ENCODE results near the gene SLC8A2. TPM values are rescaled to one million over a fixed set of nuclear protein-coding genes. Genes with fewer than 3 reads are reported as not detected.

The SLC8A2 gene
- total and polyA plus RNA-seq, 2 of the 8 experiments (the other 6 are each of a cell fraction or from before 2014, with no cell fraction given) = 7.3 to 12.4 TPM

DNA sequence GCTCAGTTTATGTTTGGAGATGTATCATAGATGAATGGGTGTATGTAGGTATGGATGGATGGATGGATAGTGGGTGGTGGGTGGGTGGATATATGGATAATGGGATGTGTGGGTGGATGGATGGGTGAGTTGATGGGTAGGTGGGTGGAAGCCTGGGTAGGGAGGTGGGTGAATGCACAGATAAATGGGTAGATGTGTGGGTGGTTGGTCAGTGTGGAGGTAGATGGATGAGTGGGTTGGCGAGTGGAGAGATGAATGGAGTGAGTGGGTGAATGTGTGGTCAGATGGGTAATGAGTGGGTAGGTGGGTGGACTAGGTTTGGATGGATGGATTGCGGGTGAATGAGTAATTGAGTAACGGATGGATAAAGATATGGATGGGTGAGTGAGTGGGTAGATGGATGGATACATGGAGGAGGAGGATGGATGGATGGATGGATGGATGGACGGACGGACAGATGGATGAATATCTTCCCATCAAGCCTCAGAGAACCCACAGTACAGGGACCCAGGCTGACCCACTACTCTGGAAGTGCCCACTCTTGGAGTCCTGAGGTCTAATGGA, 65.8 kb downstream of the SLC8A2 start:
- ChIA-PET POLR2A (ENCODE audit: partially characterized antibody) (interaction anchor here (0.7 to 1.5 kb wide), 3 partner anchors 11 to 21 kb away, joined by 3 to 5 read pairs (median 3); no protein-coding TSS in a partner anchor), CTCF (ENCODE audit: partially characterized antibody) (interaction anchor here (1.0 kb wide), 1 partner anchor 362 kb away, joined by 3 read pairs; no protein-coding TSS in a partner anchor)
- Histone ChIP-seq H2BK15ac (ENCODE audit: low read length) (peak overlapping the region; percentile 46; the same call in 1 of the 2 replicates), H2BK120ac (replicated peaks; ENCODE audit: low read depth, low read length) (no peak overlapping the region), H2AFZ (ENCODE audit: low read length) (no peak overlapping the region), H3K14ac (ENCODE audit: insufficient read length) (no peak overlapping the region), H3K4me3 (ENCODE audit: extremely low read depth in 1 of 4, insufficient read depth in 2 of 4, low read depth in 3 of 4, low read length in 4 of 4) (no peak overlapping the region), H3K9me3 (ENCODE audit: insufficient read depth in 2 of 2, low read depth in 1 of 2, low read length in 1 of 2) (no peaks in the 10 kb centered on the region), H3K4ac (replicated peaks; ENCODE audit: insufficient read length, low read depth, low read length) (no peak overlapping the region), H2BK12ac (ENCODE audit: low read depth, low read length) (0 out of 2 replicates have a peak overlapping the region, but pooled peaks have one; percentile 18), H2AK5ac (ENCODE audit: low read depth, low read length) (no peak overlapping the region), H3K23me2 (ENCODE audit: low read depth, low read length) (peaks cover 9% of the 10 kb centered on the region), H3K56ac (replicated peaks; ENCODE audit: insufficient read length, low read depth, low read length) (no peak overlapping the region), H2BK5ac (ENCODE audit: low read depth, low read length) (no peak overlapping the region), H2BK20ac (ENCODE audit: low read length) (no peak overlapping the region), H3K4me2 (ENCODE audit: insufficient read depth in 1 of 2, low read depth in 2 of 2, low read length in 2 of 2) (peak overlapping the region in 1 of 2 experiments; percentile 72; a peak in 1 of 4 replicates), H3K27me3 (replicated peaks in 1 of 4; ENCODE audit: control insufficient read depth in 3 of 4, extremely low read depth in 1 of 4, insufficient read depth in 3 of 4, low read length in 3 of 4) (no peaks in the 10 kb centered on the region), H4K20me1 (replicated peaks in 1 of 2; ENCODE audit: control insufficient read depth in 1 of 2, insufficient read depth in 2 of 2, low read length in 2 of 2) (peaks cover 0 to 4% of the 10 kb centered on the region in 2 experiments), H3K18ac (ENCODE audit: extremely low read depth, low read length) (no peak overlapping the region), H3K79me1 (ENCODE audit: low read depth, low read length) (no peaks in the 10 kb centered on the region; the same call in 1 of the 2 replicates), H4K5ac (ENCODE audit: insufficient read length, low read depth, low read length) (no peak overlapping the region), H3K9ac (replicated peaks in 1 of 4; ENCODE audit: extremely low read depth in 1 of 4, low read depth in 3 of 4, low read length in 3 of 4) (no peak overlapping the region), H4K8ac (ENCODE audit: extremely low read depth, insufficient read depth, low read length) (no peak overlapping the region), H3K4me1 (replicated peaks in 1 of 4; ENCODE audit: control insufficient read depth in 3 of 4, insufficient read depth in 4 of 4, low read length in 3 of 4) (peaks cover 0 to 5% (median 4%) of the 10 kb centered on the region in 4 experiments; a peak in 4 of 7 replicates), H4K91ac (replicated peaks; ENCODE audit: insufficient read length, low read length) (no peak overlapping the region), H3K79me2 (ENCODE audit: control insufficient read depth in 1 of 2, insufficient read depth in 2 of 2, low read length in 2 of 2) (no peaks in the 10 kb centered on the region), H3K36me3 (ENCODE audit: control insufficient read depth in 2 of 4, insufficient read depth in 4 of 4, low read length in 3 of 4) (no peaks in the 10 kb centered on the region), H3K27ac (ENCODE audit: low read depth, low read length) (no peak overlapping the region), H3K23ac (ENCODE audit: insufficient read length) (no peak overlapping the region)
- 85 to 100% methylated on average over 3 to 5 of the region's 5 CpGs for WGBS, 2 experiments (ENCODE audit: extremely low coverage in 1 of 2, insufficient coverage in 1 of 2, insufficient read length in 1 of 2, insufficient replicate concordance in 2 of 2, low coverage in 1 of 2, low lambda C conversion rate in 2 of 2, missing lambda C conversion rate in 1 of 2)
- DNase-seq (ENCODE audit: low read depth in 1 of 2, low spot score in 2 of 2) = no peak
- no peak for FAIRE-seq
- TF ChIP-seq CHD2 (IDR thresholded peaks at IDR 0.05; ENCODE audit: low read length) (no peak), SP1 (IDR thresholded peaks at IDR 0.05; ENCODE audit: low read depth, low read length) (no peak), SRF (IDR thresholded peaks at IDR 0.05; ENCODE audit: low read depth, low read length) (no peak)
